HepG2 (cell line): ENCODE measurements around the gene NTN5. TPM values are rescaled to one million over a fixed set of nuclear protein-coding genes. Genes with fewer than 3 reads are reported as not detected.
A peak's percentile ranks its signal among the peaks of the same experiment; 100 is the strongest.

Source experiments
- ATAC-seq: fragments of 200-7000 bp; cut with Tn5 transposase; 3 replicates; pipeline ENCODE4 v1.9.1; 2020; ENCODE audit warnings: mild to moderate bottlenecking, moderate library complexity
- BruUV-seq: library from RNA; stranded (reverse); fragments of 400-500 nt; replicated peaks from 2 replicates; lab custom pipeline; 2021; lab: Mats Ljungman, UMichigan
- CTCF ChIA-PET: fragments of 300-600 bp; formaldehyde crosslinking; extraction: SDS; loops from one replicate; lab custom pipeline; 2021; ENCODE audit warnings: low total read pairs, inconsistent platforms, low intra/inter-chr PET ratio; lab: Yijun Ruan, JAX
- POLR2A ChIA-PET: fragments of 350-600 bp; sonication (Branson Sonifier 250); formaldehyde crosslinking; loops from one replicate; lab custom pipeline; 2020; ENCODE audit warnings: antibody characterized with exemption, inconsistent platforms; lab: Yijun Ruan, JAX
- DNase-seq: peaks from one replicate; pipeline ENCODE4 v3.0.0-alpha.2; 2015; ENCODE audit warnings: low spot score
- FAIRE-seq: peaks from 3 replicates; lab custom pipeline; 2011; peaks lifted over from hg19 to GRCh38; lab: Jason Lieb, UNC
- H2AFZ ChIP-seq: one replicate; pipeline ENCODE4 v1.6.1; 2011; ENCODE audit warnings: low read length, inconsistent platforms
- H3K27ac ChIP-seq: fragments of 300-600 bp; 3 replicates; pipeline ENCODE4 v1.8.0; 2011; ENCODE audit warnings: mixed run types, mild to moderate bottlenecking, mixed read lengths, low read length, inconsistent platforms; ENCODE audit not compliant: insufficient read depth; ENCODE audit errors: extremely low read length
- H3K27me3 ChIP-seq, 2 experiments: fragments of 200-600 bp in 1 of 2; 2 replicates in 1 of 2; 3 replicates in 1 of 2; pipeline versions ENCODE4 v1.6.0 to v1.8.0; 2011; ENCODE audit warnings: low read length in 2 of 2, mild to moderate bottlenecking in 2 of 2, moderate library complexity in 2 of 2, inconsistent platforms in 1 of 2; ENCODE audit not compliant: insufficient read depth in 2 of 2, control insufficient read depth in 1 of 2
- H3K36me3 ChIP-seq, 2 experiments: fragments of 200-600 bp in 1 of 2; replicated peaks in 1 of 2; 2 replicates in 1 of 2; 3 replicates in 1 of 2; pipeline versions ENCODE4 v1.5.1 to v1.8.0; 2011; ENCODE audit warnings: low read length in 2 of 2, inconsistent platforms in 1 of 2; ENCODE audit not compliant: insufficient read depth in 2 of 2, control insufficient read depth in 1 of 2
- H3K4me1 ChIP-seq: 2 replicates; pipeline ENCODE4 v1.5.1; 2012; ENCODE audit warnings: low read length, inconsistent platforms; ENCODE audit not compliant: insufficient read depth
- H3K4me2 ChIP-seq: 2 replicates; pipeline ENCODE4 v1.6.0; 2011; ENCODE audit warnings: low read depth, low read length, inconsistent platforms
- H3K4me3 ChIP-seq, 3 experiments: fragments of 200-600 bp in 1 of 3; sonication (generic), shearing (Covaris generic) in 1 of 3; replicated peaks in 1 of 3; 2 replicates each; pipeline ENCODE4 v1.5.1; 2011 to 2016; ENCODE audit warnings: low read length in 3 of 3, inconsistent platforms in 2 of 3, low read depth in 2 of 3, mild to moderate bottlenecking in 2 of 3, control low read depth in 1 of 3, mixed read lengths in 1 of 3; ENCODE audit not compliant: insufficient read depth in 1 of 3
- H3K79me2 ChIP-seq: one replicate; pipeline ENCODE4 v1.6.1; 2011; ENCODE audit warnings: low read length, inconsistent platforms; ENCODE audit not compliant: insufficient read depth
- H3K9ac ChIP-seq: 2 replicates; pipeline ENCODE4 v1.6.0; 2011; ENCODE audit warnings: mild to moderate bottlenecking, low read depth, low read length, inconsistent platforms; ENCODE audit not compliant: insufficient read depth
- H3K9me3 ChIP-seq: 2 replicates; pipeline ENCODE4 v1.5.1; 2012; ENCODE audit warnings: mild to moderate bottlenecking, low read length
- H4K20me1 ChIP-seq: 2 replicates; pipeline ENCODE4 v1.6.0; 2011; ENCODE audit warnings: inconsistent platforms, mild to moderate bottlenecking, low read length, moderate library complexity; ENCODE audit not compliant: insufficient read depth
- ATF7-NPFF ChIP-seq: sonication (generic); formaldehyde crosslinking; IDR thresholded peaks from 2 replicates; pipeline ENCODE4 v1.8.1; 2023; ENCODE audit warnings: mild to moderate bottlenecking, low read depth, missing genetic modification reagents, moderate library complexity
- FOSL1 ChIP-seq: sonication (generic); formaldehyde crosslinking; IDR thresholded peaks from 2 replicates; pipeline ENCODE4 v1.9.0; 2021; ENCODE audit warnings: missing genetic modification reagents, borderline replicate concordance
- FOXA1 ChIP-seq, 2 experiments: fragments of 450-650 bp in 1 of 2; sonication (generic) in 1 of 2; formaldehyde crosslinking in 1 of 2; IDR thresholded peaks; 2 replicates each; pipeline versions ENCODE4 v1.4.0 to v1.6.1; 2016 to 2020; ENCODE audit warnings: missing genetic modification reagents in 1 of 2
- MAFF ChIP-seq: IDR thresholded peaks from 2 replicates; pipeline ENCODE4 v1.6.1; 2011; ENCODE audit warnings: low read depth, low read length, improper control_type of control experiment
- MAFK ChIP-seq, 2 experiments: IDR thresholded peaks in 1 of 2; conservative IDR thresholded peaks in 1 of 2; 2 replicates each; pipeline ENCODE4 v1.6.1; 2011; ENCODE audit warnings: improper control_type of control experiment in 2 of 2, low read length in 2 of 2
- MED13 ChIP-seq: sonication (generic); formaldehyde crosslinking; IDR thresholded peaks from 2 replicates; pipeline ENCODE4 v1.5.0; 2020; ENCODE audit warnings: missing genetic modification reagents
- NR2F6 ChIP-seq, 2 experiments: IDR thresholded peaks; 2 replicates each; pipeline ENCODE4 v1.6.1; 2016; ENCODE audit warnings: antibody characterized with exemption in 1 of 2, mild to moderate bottlenecking in 1 of 2
- RARG ChIP-seq: sonication (generic); formaldehyde crosslinking; IDR thresholded peaks from 2 replicates; pipeline ENCODE4 v1.4.0; 2020; ENCODE audit warnings: low read depth, mild to moderate bottlenecking, missing genetic modification reagents
- RNF2 ChIP-seq: fragments of 450-650 bp; conservative IDR thresholded peaks from 2 replicates; pipeline ENCODE4 v1.6.1; 2016; ENCODE audit warnings: low read depth
- SMYD3 ChIP-seq: sonication (generic); formaldehyde crosslinking; IDR thresholded peaks from 2 replicates; pipeline ENCODE4 v1.8.1; 2023; ENCODE audit warnings: mild to moderate bottlenecking, missing genetic modification reagents
- ZBTB21 ChIP-seq: sonication (generic); formaldehyde crosslinking; IDR thresholded peaks from 2 replicates; pipeline ENCODE4 v1.4.0; 2020; ENCODE audit warnings: missing genetic modification reagents
- ZBTB25 ChIP-seq: IDR thresholded peaks from 2 replicates; pipeline ENCODE4 v1.6.1; 2018; ENCODE audit warnings: missing genetic modification reagents
- ZNF326 ChIP-seq: sonication (generic); formaldehyde crosslinking; IDR thresholded peaks from 2 replicates; pipeline ENCODE4 v1.4.0; 2020; ENCODE audit warnings: missing genetic modification reagents, borderline replicate concordance
- ZNF331 ChIP-seq: sonication (generic); formaldehyde crosslinking; IDR thresholded peaks from 2 replicates; pipeline ENCODE4 v1.4.0; 2020; ENCODE audit warnings: missing genetic modification reagents
- ZNF33B ChIP-seq: sonication (generic); formaldehyde crosslinking; IDR thresholded peaks from 2 replicates; pipeline ENCODE4 v1.5.1; 2020; ENCODE audit warnings: mild to moderate bottlenecking, missing genetic modification reagents
- ZNF674 ChIP-seq: sonication (generic); formaldehyde crosslinking; IDR thresholded peaks from 2 replicates; pipeline ENCODE4 v1.5.0; 2020; ENCODE audit warnings: low read depth, mild to moderate bottlenecking, missing genetic modification reagents
- ZNF720 ChIP-seq: sonication (generic); formaldehyde crosslinking; IDR thresholded peaks from 2 replicates; pipeline ENCODE4 v1.4.0; 2020; ENCODE audit warnings: missing genetic modification reagents
- WGBS: methylation state at CpG from one replicate; pipeline ENCODE4 v1.1.6; 2017; ENCODE audit warnings: low lambda C conversion rate; 5-methylcytosine and 5-hydroxymethylcytosine counted together
- in situ Hi-C: cut with HindIII; loops from 2 replicates; pipeline ENCODE4 v1.10.0; 2017; ENCODE audit warnings: low pct_unique_long_range_greater_than_20kb; ENCODE audit not compliant: extremely low pct_ligation_motif_present
- intact Hi-C: fragments of 100-400 bp; cut with micrococcal nuclease; formaldehyde crosslinking; loops from one replicate; pipeline ENCODE4 v1.10.0; 2022; ENCODE audit not compliant: unreplicated experiment
- polyA plus RNA-seq, 8 experiments: library from polyadenylated mRNA; depleted of rRNA in 3 of 8; stranded (reverse) in 7 of 8; unstranded in 1 of 8; fragments of >200 nt; fragmentation: Illumina TruSeq in 4 of 8; extraction: Trizol in 4 of 8; gene quantifications; 2 replicates each; pipeline versions ENCODE4 v1.2.1 to v1.2.3, GENCODE V29; 2011 to 2016; ENCODE audit warnings: low read depth in 4 of 8, missing spikeins in 1 of 8, mixed read lengths in 1 of 8; ENCODE audit not compliant: insufficient read depth in 1 of 8
- total RNA-seq, 5 experiments: library from RNA; depleted of rRNA; stranded (reverse); fragments of >200 nt; fragmentation: Illumina TruSeq; extraction: Trizol; gene quantifications; 2 replicates each; pipeline ENCODE4 v1.2.3, GENCODE V29; 2016; ENCODE audit warnings: low read depth in 1 of 5

NTN5 gene
- total and polyA plus RNA-seq, 2 of the 13 experiments (the other 11 are each of a cell fraction or from before 2014, with no cell fraction given), result 0.05 TPM; not detected in 1

- H4K20me1 ChIP-seq, result no peaks in the 10 kb centered on the region
- DNase-seq (no peak), FAIRE-seq (no peak), ATAC-seq (no peak)
- no peaks in the 10 kb centered on the region for H3K36me3 ChIP-seq
- ChIA-PET POLR2A (interaction anchor here (1.6 to 1.8 kb wide), 2 partner anchors 9 to 15 kb away, joined by 4 to 5 read pairs; partner anchors contain the start of gene FUT2), CTCF (no interaction called here)
- H3K79me2 ChIP-seq, result peaks cover 5% of the 10 kb centered on the region
- WGBS, result 98% methylated on average over 4 of the region's 4 CpGs
- no peaks in the 10 kb centered on the region for H3K27me3 ChIP-seq
- intact Hi-C loops, result loop anchor here (5.0 kb wide), 1 partner anchor 34 kb away; no protein-coding TSS in a partner anchor
- H3K4me3 ChIP-seq, result no peak overlapping the region
- peaks cover 4% of the 10 kb centered on the region; the same call in 1 of the 2 replicates for H3K9me3 ChIP-seq
- TF ChIP-seq MAFK (conservative IDR thresholded peaks at IDR 0.05 in 1 of 2, IDR thresholded peaks at IDR 0.05 in 1 of 2; ENCODE audit: low read length in 2 of 2), result peak; percentile 61 to 67; a peak in 3 of 4 replicates
- no peak for TF ChIP-seq ZBTB21 (CRISPR knock-in tag)
- TF ChIP-seq MAFF, result peak; percentile 23; the same call in 1 of the 2 replicates
- no peak for TF ChIP-seq RARG (CRISPR knock-in tag)
- TF ChIP-seq ZNF331 (CRISPR knock-in tag), result peak; percentile 100
- 0 out of 2 replicates have a peak, but pooled peaks have one; percentile 36 for TF ChIP-seq ZNF326 (CRISPR knock-in tag)
- H2AFZ ChIP-seq, result no peak overlapping the region
- no TSS peak for BruUV-seq
- peaks cover 22% of the 10 kb centered on the region; the same call in 1 of the 2 replicates for H3K4me1 ChIP-seq
- in situ Hi-C loops, result no loop called here
- no peak overlapping the region for H3K4me2 ChIP-seq
- H3K9ac ChIP-seq, result no peak overlapping the region
- no peak overlapping the region for H3K27ac ChIP-seq
Measured at GRCh38 chr19:48711106-48711662, 38.4 kb upstream of the NTN5 start.

- Histone ChIP-seq H2AFZ (no peak overlapping the region), H3K27me3 (no peaks in the 10 kb centered on the region), H4K20me1 (no peaks in the 10 kb centered on the region), H3K79me2 (no peaks in the 10 kb centered on the region), H3K27ac (no peak overlapping the region), H3K36me3 (no peaks in the 10 kb centered on the region), H3K4me1 (peaks cover 17% of the 10 kb centered on the region; the same call in 1 of the 2 replicates), H3K4me2 (no peak overlapping the region), H3K9me3 (peaks cover 4% of the 10 kb centered on the region; the same call in 1 of the 2 replicates), H3K4me3 (no peak overlapping the region), H3K9ac (no peak overlapping the region)
- in situ Hi-C loops, result no loop called here
- no peak for TF ChIP-seq ZNF720 (CRISPR knock-in tag)
- no peak for TF ChIP-seq SMYD3 (CRISPR knock-in tag)
- TF ChIP-seq RNF2, result no peak
- TF ChIP-seq NR2F6 (IDR thresholded peaks at IDR 0.05), result no peak
- TF ChIP-seq NR2F6 (CRISPR knock-in tag; IDR thresholded peaks at IDR 0.05), result no peak
- no peak for TF ChIP-seq ZNF33B
- TF ChIP-seq FOSL1 (CRISPR knock-in tag), result no peak
- no peak for TF ChIP-seq ZNF674
- no peak for TF ChIP-seq ZBTB25 (CRISPR knock-in tag)
- TF ChIP-seq MED13 (CRISPR knock-in tag), result no peak
- no peak for TF ChIP-seq ATF7-NPFF (CRISPR knock-in tag)
- TF ChIP-seq FOXA1 (IDR thresholded peaks at IDR 0.05), result no peak
- TF ChIP-seq FOXA1 (CRISPR knock-in tag; IDR thresholded peaks at IDR 0.05), result no peak
- intact Hi-C loops, result no loop called here
- whole genome bisulfite sequencing, result 88% methylated on average over 11 of the region's 11 CpGs
- no peak for DNase-seq
- CTCF ChIA-PET, result no interaction called here
- no TSS peak for BruUV-seq
- POLR2A ChIA-PET, result no interaction called here
- no peak for FAIRE-seq
- ATAC-seq, result no peak
Measured at GRCh38 chr19:48708471-48708870, 35.7 kb upstream of the NTN5 start.
